Thoracic aorta (tissue), 2 donors: ENCODE measurements around the gene TP53. TPM values are rescaled to one million over a fixed set of nuclear protein-coding genes. Genes with fewer than 3 reads are reported as not detected.

Experiments used
- ATAC-seq: fragments of 150-250 bp; one replicate; pipeline ENCODE4 v1.8.0; 2017; ENCODE audit warnings: low read depth; ENCODE audit not compliant: insufficient number of reproducible peaks, low FRiP score
- DNase-seq: peaks from one replicate; pipeline ENCODE4 v3.0.0-alpha.2; 2020; ENCODE audit warnings: low spot score
- H3K27ac ChIP-seq, 2 donors: fragments of 200-600 bp; sonication (generic); 1 replicate in 1 of 2; 2 replicates in 1 of 2; pipeline ENCODE4 v1.5.1; 2016; ENCODE audit warnings: mild to moderate bottlenecking in 2 of 2, moderate library complexity in 2 of 2
- H3K27me3 ChIP-seq: fragments of 200-600 bp; sonication (generic); replicated peaks from 2 replicates; pipeline ENCODE4 v1.6.0; 2016; ENCODE audit warnings: mild to moderate bottlenecking; ENCODE audit not compliant: insufficient read depth
- H3K36me3 ChIP-seq: fragments of 200-600 bp; sonication (generic); one replicate; pipeline ENCODE4 v1.5.1; 2016
- H3K4me1 ChIP-seq, 2 donors: fragments of 200-600 bp; sonication (generic); 1 replicate in 1 of 2; 2 replicates in 1 of 2; pipeline versions ENCODE4 v1.5.1 to v1.6.0; 2016; ENCODE audit warnings: low read depth in 2 of 2, mild to moderate bottlenecking in 1 of 2; ENCODE audit not compliant: control insufficient read depth in 1 of 2
- H3K4me3 ChIP-seq: fragments of 200-600 bp; sonication (generic); 2 replicates; pipeline ENCODE4 v1.5.1; 2016; ENCODE audit warnings: mild to moderate bottlenecking
- H3K9me3 ChIP-seq: fragments of 200-600 bp; sonication (generic); 2 replicates; pipeline ENCODE4 v1.5.1; 2016
- total RNA-seq, 2 donors: library from RNA; depleted of rRNA; stranded (reverse); fragments of >200 nt; gene quantifications; one replicate each; pipeline versions ENCODE4 v1.1.0 to v1.2.3, GENCODE V29; 2016
- TF ChIP-seq, protein P1 (sequence below): fragments of 200-600 bp; sonication (generic); IDR thresholded peaks from one replicate; pipeline ENCODE4 v1.5.1; 2019; ENCODE audit warnings: antibody characterized with exemption

The TP53 gene
- total RNA-seq, 2 donors from 2014 or later = 16.8 to 23.7 TPM

DNA sequence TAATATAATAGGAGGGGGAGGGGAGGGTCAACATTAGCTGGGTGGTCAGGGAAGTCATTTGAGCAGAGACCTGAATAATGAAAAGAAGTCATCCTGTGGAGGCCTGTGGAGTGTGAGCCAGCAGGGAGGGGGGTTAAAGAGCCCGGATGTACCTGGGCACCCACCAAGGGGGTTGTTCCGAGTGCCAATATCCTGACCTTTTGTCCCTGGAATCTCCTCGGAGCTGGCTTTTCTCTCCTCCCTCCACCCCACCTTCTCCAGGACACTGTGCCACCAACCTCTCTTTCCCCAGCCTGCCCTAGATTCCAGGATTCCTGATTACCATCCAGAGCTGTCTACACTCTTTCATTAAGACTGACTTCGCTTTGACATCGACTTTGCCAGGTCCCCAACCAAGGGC lies 51.1 kb downstream of the TP53 start:
- ATAC-seq (no peak), DNase-seq (no peak)
- Histone ChIP-seq H3K4me3 (no peak overlapping the region), H3K4me1 (no peaks in the 10 kb centered on the region), H3K36me3 (no peaks in the 10 kb centered on the region), H3K27ac (no peak overlapping the region), H3K9me3 (no peaks in the 10 kb centered on the region), H3K27me3 (no peaks in the 10 kb centered on the region)
- TF ChIP-seq, protein P1, sequence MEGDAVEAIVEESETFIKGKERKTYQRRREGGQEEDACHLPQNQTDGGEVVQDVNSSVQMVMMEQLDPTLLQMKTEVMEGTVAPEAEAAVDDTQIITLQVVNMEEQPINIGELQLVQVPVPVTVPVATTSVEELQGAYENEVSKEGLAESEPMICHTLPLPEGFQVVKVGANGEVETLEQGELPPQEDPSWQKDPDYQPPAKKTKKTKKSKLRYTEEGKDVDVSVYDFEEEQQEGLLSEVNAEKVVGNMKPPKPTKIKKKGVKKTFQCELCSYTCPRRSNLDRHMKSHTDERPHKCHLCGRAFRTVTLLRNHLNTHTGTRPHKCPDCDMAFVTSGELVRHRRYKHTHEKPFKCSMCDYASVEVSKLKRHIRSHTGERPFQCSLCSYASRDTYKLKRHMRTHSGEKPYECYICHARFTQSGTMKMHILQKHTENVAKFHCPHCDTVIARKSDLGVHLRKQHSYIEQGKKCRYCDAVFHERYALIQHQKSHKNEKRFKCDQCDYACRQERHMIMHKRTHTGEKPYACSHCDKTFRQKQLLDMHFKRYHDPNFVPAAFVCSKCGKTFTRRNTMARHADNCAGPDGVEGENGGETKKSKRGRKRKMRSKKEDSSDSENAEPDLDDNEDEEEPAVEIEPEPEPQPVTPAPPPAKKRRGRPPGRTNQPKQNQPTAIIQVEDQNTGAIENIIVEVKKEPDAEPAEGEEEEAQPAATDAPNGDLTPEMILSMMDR = no peak

- Histone ChIP-seq H3K9me3 (no peaks in the 10 kb centered on the region), H3K4me1 (no peaks in the 10 kb centered on the region), H3K27ac (no peak overlapping the region), H3K27me3 (no peaks in the 10 kb centered on the region), H3K4me3 (no peak overlapping the region), H3K36me3 (no peaks in the 10 kb centered on the region)
- no peak for ATAC-seq
- no peak for DNase-seq
- TF ChIP-seq, protein P1 = no peak
These were observed 52.9 kb downstream of the TP53 start for GRCh38 chr17:7634384-7634783.

- no peaks in the 10 kb centered on the region for H3K9me3 ChIP-seq
- no peaks in the 10 kb centered on the region for H3K27me3 ChIP-seq
- TF ChIP-seq, protein P1 = no peak
- no peaks in the 10 kb centered on the region for H3K36me3 ChIP-seq
- ATAC-seq (no peak), DNase-seq (no peak)
- no peak overlapping the region for H3K4me3 ChIP-seq
- no peak overlapping the region for H3K27ac ChIP-seq
- no peaks in the 10 kb centered on the region for H3K4me1 ChIP-seq
These were observed 54.2 kb downstream of the TP53 start for GRCh38 chr17:7633093-7633492.

DNA sequence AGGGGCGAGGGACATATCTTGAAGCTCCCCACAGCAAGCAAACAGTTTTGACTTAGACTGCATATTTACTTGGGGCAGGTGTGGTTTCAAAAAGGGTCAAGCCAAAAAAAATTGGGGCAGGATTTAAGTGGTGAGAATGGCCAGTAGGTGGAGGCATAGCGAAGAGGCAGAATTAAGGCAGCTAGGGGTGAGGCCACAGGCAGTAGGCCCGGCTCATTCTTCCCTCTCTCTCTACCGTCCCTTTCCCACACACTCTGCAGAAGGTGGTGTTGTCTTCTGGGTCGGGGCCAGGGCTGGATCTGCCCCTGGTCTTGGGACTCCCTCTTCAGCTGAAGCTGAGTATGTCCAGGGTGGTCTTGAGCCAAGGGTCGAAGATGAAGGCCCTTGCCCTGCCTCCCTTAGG lies 54.8 kb downstream of the TP53 start:
- Histone ChIP-seq H3K36me3 (no peaks in the 10 kb centered on the region), H3K4me3 (no peak overlapping the region), H3K9me3 (no peaks in the 10 kb centered on the region), H3K27ac (no peak overlapping the region), H3K27me3 (no peaks in the 10 kb centered on the region), H3K4me1 (no peaks in the 10 kb centered on the region)
- no peak for ATAC-seq
- no peak for DNase-seq
- TF ChIP-seq, protein P1 = no peak

- DNase-seq (no peak), ATAC-seq (no peak)
- TF ChIP-seq, protein P1 = no peak
- Histone ChIP-seq H3K27ac (no peak overlapping the region), H3K9me3 (no peaks in the 10 kb centered on the region), H3K4me1 (peaks cover 2 to 4% of the 10 kb centered on the region in 2 donors), H3K27me3 (no peaks in the 10 kb centered on the region), H3K36me3 (no peaks in the 10 kb centered on the region), H3K4me3 (no peak overlapping the region)
These were observed 55.6 kb downstream of the TP53 start for GRCh38 chr17:7631398-7632380.
